H9 (cell line): ENCODE results near the gene PPTC7. TPM values are rescaled to one million over a fixed set of nuclear protein-coding genes. Genes with fewer than 3 reads are reported as not detected.

Source experiments
- DNase-seq: peaks from one replicate; pipeline ENCODE4 v3.0.0-alpha.2; 2017
- H2AFZ ChIP-seq: one replicate; pipeline ENCODE4 v1.6.1; 2013; ENCODE audit warnings: mild to moderate bottlenecking, low read length, control low read depth, moderate library complexity
- H2AK5ac ChIP-seq: 2 replicates; pipeline ENCODE4 v1.6.1; 2013; ENCODE audit warnings: low read length, control low read depth, mixed read lengths; ENCODE audit not compliant: insufficient read length
- H2BK120ac ChIP-seq: one replicate; pipeline ENCODE4 v1.6.1; 2013; ENCODE audit warnings: low read depth, mild to moderate bottlenecking, low read length, control low read depth, inconsistent platforms; ENCODE audit not compliant: poor library complexity, severe bottlenecking
- H2BK12ac ChIP-seq: 2 replicates; pipeline ENCODE4 v1.6.1; 2013; ENCODE audit warnings: low read length, control low read depth, mixed read lengths, low read depth; ENCODE audit not compliant: insufficient read length
- H2BK15ac ChIP-seq: 2 replicates; pipeline ENCODE4 v1.6.1; 2013; ENCODE audit warnings: low read depth, low read length, control low read depth
- H2BK20ac ChIP-seq: one replicate; pipeline ENCODE4 v1.6.1; 2013; ENCODE audit warnings: low read depth, mild to moderate bottlenecking, low read length, control low read depth, inconsistent platforms; ENCODE audit not compliant: poor library complexity, severe bottlenecking
- H2BK5ac ChIP-seq: 2 replicates; pipeline ENCODE4 v1.6.1; 2013; ENCODE audit warnings: low read length, control low read depth, mixed read lengths; ENCODE audit not compliant: insufficient read length
- H3K14ac ChIP-seq: 2 replicates; pipeline ENCODE4 v1.6.1; 2013; ENCODE audit warnings: low read length, control low read depth; ENCODE audit not compliant: insufficient read depth
- H3K18ac ChIP-seq: 2 replicates; pipeline ENCODE4 v1.6.1; 2013; ENCODE audit warnings: low read depth, mild to moderate bottlenecking, mixed read lengths, low read length, control low read depth; ENCODE audit not compliant: insufficient read length
- H3K23ac ChIP-seq: 2 replicates; pipeline ENCODE4 v1.6.1; 2013; ENCODE audit warnings: low read length, control low read depth, mixed read lengths, low read depth; ENCODE audit not compliant: insufficient read length
- H3K23me2 ChIP-seq: 2 replicates; pipeline ENCODE4 v1.6.1; 2013; ENCODE audit warnings: low read depth, mild to moderate bottlenecking, mixed read lengths, low read length, control low read depth; ENCODE audit not compliant: insufficient read length, poor library complexity, severe bottlenecking
- H3K27ac ChIP-seq: 2 replicates; pipeline ENCODE4 v1.5.1; 2013; ENCODE audit warnings: low read length, control low read depth, mixed read lengths, low read depth; ENCODE audit not compliant: insufficient read length
- H3K27me3 ChIP-seq: 2 replicates; pipeline ENCODE4 v1.6.1; 2013; ENCODE audit warnings: low read length, control low read depth, inconsistent platforms; ENCODE audit not compliant: insufficient read depth
- H3K4ac ChIP-seq: 2 replicates; pipeline ENCODE4 v1.6.1; 2013; ENCODE audit warnings: low read depth, mild to moderate bottlenecking, control low read depth, inconsistent platforms, low read length, moderate library complexity
- H3K4me1 ChIP-seq: 2 replicates; pipeline ENCODE4 v1.6.1; 2013; ENCODE audit warnings: low read length, control low read depth, inconsistent platforms; ENCODE audit not compliant: insufficient read depth
- H3K4me2 ChIP-seq: 2 replicates; pipeline ENCODE4 v1.6.1; 2013; ENCODE audit warnings: low read length, control low read depth, mixed read lengths; ENCODE audit not compliant: insufficient read length, insufficient read depth
- H3K56ac ChIP-seq: 2 replicates; pipeline ENCODE4 v1.6.1; 2013; ENCODE audit warnings: low read depth, mild to moderate bottlenecking, mixed read lengths, low read length, control low read depth; ENCODE audit not compliant: insufficient read length
- H3K79me1 ChIP-seq: 2 replicates; pipeline ENCODE4 v1.6.1; 2013; ENCODE audit warnings: low read depth, mild to moderate bottlenecking, moderate library complexity, low read length, control low read depth, inconsistent platforms; ENCODE audit not compliant: insufficient read depth, poor library complexity, severe bottlenecking
- H3K79me2 ChIP-seq: 2 replicates; pipeline ENCODE4 v1.6.1; 2013; ENCODE audit warnings: low read length, control low read depth, inconsistent platforms; ENCODE audit not compliant: insufficient read depth
- H3K9ac ChIP-seq: 2 replicates; pipeline ENCODE4 v1.6.1; 2013; ENCODE audit warnings: low read length, control low read depth, mixed read lengths; ENCODE audit not compliant: insufficient read length; ENCODE audit errors: extremely low read depth
- H3K9me3 ChIP-seq: one replicate; pipeline ENCODE4 v1.6.1; 2013; ENCODE audit warnings: low read depth, low read length, inconsistent platforms; ENCODE audit not compliant: control insufficient read depth
- H3T11ph ChIP-seq: one replicate; pipeline ENCODE4 v1.6.1; 2013; ENCODE audit warnings: mild to moderate bottlenecking, low read length, control low read depth, inconsistent platforms
- H4K20me1 ChIP-seq: one replicate; pipeline ENCODE4 v1.6.1; 2013; ENCODE audit not compliant: control insufficient read depth, insufficient read length, insufficient read depth
- H4K5ac ChIP-seq: 2 replicates; pipeline ENCODE4 v1.6.1; 2013; ENCODE audit warnings: low read depth, mild to moderate bottlenecking, mixed read lengths, low read length, control low read depth; ENCODE audit not compliant: insufficient read length
- H4K8ac ChIP-seq: replicated peaks from 2 replicates; pipeline ENCODE4 v1.6.1; 2013; ENCODE audit warnings: low read length, control low read depth, mixed read lengths, low read depth; ENCODE audit not compliant: insufficient read length
- H4K91ac ChIP-seq: 2 replicates; pipeline ENCODE4 v1.6.1; 2013; ENCODE audit warnings: low read depth, mild to moderate bottlenecking, moderate library complexity, mixed read lengths, low read length, control low read depth; ENCODE audit not compliant: insufficient read length
- H3K27ac Mint-ChIP-seq, 3 experiments: 2 replicates in 2 of 3; 3 replicates in 1 of 3; pipeline ENCODE4 v1.8.0; 2020 to 2021; ENCODE audit warnings: mixed read lengths in 3 of 3, mild to moderate bottlenecking in 1 of 3, moderate library complexity in 1 of 3
- H3K27me3 Mint-ChIP-seq: 2 replicates; pipeline ENCODE4 v1.8.0; 2021; ENCODE audit warnings: low read depth, mild to moderate bottlenecking, moderate library complexity, mixed read lengths
- H3K36me3 Mint-ChIP-seq, 3 experiments: 2 replicates in 2 of 3; 3 replicates in 1 of 3; pipeline ENCODE4 v1.8.0; 2020 to 2021; ENCODE audit warnings: low read depth in 3 of 3, mixed read lengths in 3 of 3; ENCODE audit not compliant: insufficient read depth in 1 of 3
- H3K4me1 Mint-ChIP-seq, 2 experiments: 2 replicates each; pipeline ENCODE4 v1.8.0; 2020; ENCODE audit warnings: mixed read lengths in 2 of 2
- H3K4me3 Mint-ChIP-seq, 2 experiments: 2 replicates in 1 of 2; 3 replicates in 1 of 2; pipeline ENCODE4 v1.8.0; 2020 to 2021; ENCODE audit warnings: mild to moderate bottlenecking in 2 of 2, mixed read lengths in 2 of 2, moderate library complexity in 1 of 2
- H3K9me3 Mint-ChIP-seq, 2 experiments: 2 replicates in 1 of 2; 3 replicates in 1 of 2; pipeline ENCODE4 v1.8.0; 2020; ENCODE audit warnings: mild to moderate bottlenecking in 2 of 2, mixed read lengths in 2 of 2, moderate library complexity in 1 of 2
- WGBS: extraction: QIAGEN DNeasy Blood & Tissue Kit; methylation state at CpG from one replicate; pipeline ENCODE4 v1.1.7; 2013; ENCODE audit warnings: missing lambda C conversion rate, low lambda C conversion rate, mixed read lengths; ENCODE audit not compliant: insufficient read length; ENCODE audit errors: extremely low coverage; 5-methylcytosine and 5-hydroxymethylcytosine counted together
- total RNA-seq: library from RNA; stranded (reverse); gene quantifications from 2 replicates; pipeline ENCODE4 v1.2.1, GENCODE V29; 2021
- TF ChIP-seq, protein P1 (sequence below): fragments of 200-600 bp; sonication (generic); conservative IDR thresholded peaks from 3 replicates; pipeline ENCODE4 v1.8.0; 2021; ENCODE audit warnings: antibody characterized with exemption, mild to moderate bottlenecking

PPTC7 gene
- total RNA-seq, 1 experiment from 2014 or later, result 15.8 TPM

DNA sequence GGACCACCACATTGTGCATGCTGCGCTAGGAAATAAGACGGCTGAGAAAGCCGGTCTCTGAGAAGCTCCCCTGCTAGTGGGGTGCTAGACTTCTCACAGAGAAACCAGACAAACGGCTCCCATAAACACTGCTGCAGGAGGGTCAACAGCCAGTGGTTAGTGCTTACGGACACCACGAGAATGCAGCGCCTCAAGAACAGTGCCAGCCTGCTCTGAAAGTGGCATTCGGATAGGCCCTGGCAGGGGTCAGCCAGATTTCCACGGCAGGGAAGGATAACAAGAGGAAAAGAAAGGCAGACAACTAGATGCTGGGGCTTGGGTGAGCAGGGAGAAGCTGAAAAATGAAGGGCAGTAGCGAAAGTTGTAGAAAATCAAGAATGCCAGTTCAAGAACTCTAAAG lies 26.4 kb downstream of the PPTC7 start:
- TF ChIP-seq, protein P1, sequence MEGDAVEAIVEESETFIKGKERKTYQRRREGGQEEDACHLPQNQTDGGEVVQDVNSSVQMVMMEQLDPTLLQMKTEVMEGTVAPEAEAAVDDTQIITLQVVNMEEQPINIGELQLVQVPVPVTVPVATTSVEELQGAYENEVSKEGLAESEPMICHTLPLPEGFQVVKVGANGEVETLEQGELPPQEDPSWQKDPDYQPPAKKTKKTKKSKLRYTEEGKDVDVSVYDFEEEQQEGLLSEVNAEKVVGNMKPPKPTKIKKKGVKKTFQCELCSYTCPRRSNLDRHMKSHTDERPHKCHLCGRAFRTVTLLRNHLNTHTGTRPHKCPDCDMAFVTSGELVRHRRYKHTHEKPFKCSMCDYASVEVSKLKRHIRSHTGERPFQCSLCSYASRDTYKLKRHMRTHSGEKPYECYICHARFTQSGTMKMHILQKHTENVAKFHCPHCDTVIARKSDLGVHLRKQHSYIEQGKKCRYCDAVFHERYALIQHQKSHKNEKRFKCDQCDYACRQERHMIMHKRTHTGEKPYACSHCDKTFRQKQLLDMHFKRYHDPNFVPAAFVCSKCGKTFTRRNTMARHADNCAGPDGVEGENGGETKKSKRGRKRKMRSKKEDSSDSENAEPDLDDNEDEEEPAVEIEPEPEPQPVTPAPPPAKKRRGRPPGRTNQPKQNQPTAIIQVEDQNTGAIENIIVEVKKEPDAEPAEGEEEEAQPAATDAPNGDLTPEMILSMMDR, result no peak
- DNase-seq, result no peak
- H3K27ac Mint-ChIP-seq, result peak overlapping the region in 2 of 3 experiments; percentile 38 to 56; a peak in 2 of 7 replicates
- H3K79me1 ChIP-seq, result peaks cover 5% of the 10 kb centered on the region
- no peak overlapping the region for H2BK12ac ChIP-seq
- no peak overlapping the region for H4K5ac ChIP-seq
- no peaks in the 10 kb centered on the region for H4K20me1 ChIP-seq
- no peak overlapping the region for H3K18ac ChIP-seq
- no peak overlapping the region for H4K8ac ChIP-seq
- no peaks in the 10 kb centered on the region for H3K9me3 ChIP-seq
- no peak overlapping the region for H2BK15ac ChIP-seq
- no peak overlapping the region for H3K14ac ChIP-seq
- no peaks in the 10 kb centered on the region; a peak in 1 of 4 replicates for H3K4me1 Mint-ChIP-seq
- H3K4ac ChIP-seq, result no peak overlapping the region
- peaks cover 0 to 4% (median 2%) of the 10 kb centered on the region in 3 experiments; a peak in 2 of 7 replicates for H3K36me3 Mint-ChIP-seq
- H3T11ph ChIP-seq, result no peak overlapping the region
- no peak overlapping the region for H3K56ac ChIP-seq
- H3K79me2 ChIP-seq, result peaks cover 10% of the 10 kb centered on the region
- H3K4me3 Mint-ChIP-seq, result no peak overlapping the region
- H3K4me2 ChIP-seq, result no peak overlapping the region
- no CpG with 5 or more reads among the region's 10 CpGs for WGBS
- no peaks in the 10 kb centered on the region for H3K4me1 ChIP-seq
- no peaks in the 10 kb centered on the region for H3K27me3 Mint-ChIP-seq
- no peaks in the 10 kb centered on the region for H3K9me3 Mint-ChIP-seq
- H3K23me2 ChIP-seq, result no peaks in the 10 kb centered on the region
- no peak overlapping the region for H2BK5ac ChIP-seq
- no peaks in the 10 kb centered on the region for H3K27me3 ChIP-seq
- no peak overlapping the region for H3K27ac ChIP-seq
- no peak overlapping the region for H2BK20ac ChIP-seq
- H2AFZ ChIP-seq, result no peak overlapping the region
- no peak overlapping the region for H2AK5ac ChIP-seq
- no peak overlapping the region for H3K9ac ChIP-seq
- H3K23ac ChIP-seq, result no peak overlapping the region
- H4K91ac ChIP-seq, result no peak overlapping the region
- H2BK120ac ChIP-seq, result no peak overlapping the region
